Osteocyte (in vitro differentiated cells): ENCODE measurements around the gene SELENOH. TPM values are rescaled to one million over a fixed set of nuclear protein-coding genes. Genes with fewer than 3 reads are reported as not detected.
A peak's percentile ranks its signal among the peaks of the same experiment; 100 is the strongest.

Experiments
- DNase-seq: peaks from one replicate; pipeline ENCODE4 v3.0.0; 2021; ENCODE audit warnings: mixed read lengths; ENCODE audit not compliant: unreplicated experiment; ENCODE audit errors: extremely low spot score
- H3K27ac Mint-ChIP-seq: one replicate; pipeline ENCODE4 v1.8.0; 2021; ENCODE audit warnings: mild to moderate bottlenecking, mixed read lengths; ENCODE audit not compliant: unreplicated experiment
- H3K27me3 Mint-ChIP-seq: one replicate; pipeline ENCODE4 v1.8.0; 2021; ENCODE audit warnings: mixed read lengths; ENCODE audit not compliant: unreplicated experiment
- H3K36me3 Mint-ChIP-seq: one replicate; pipeline ENCODE4 v1.8.0; 2021; ENCODE audit warnings: mixed read lengths; ENCODE audit not compliant: unreplicated experiment
- H3K4me1 Mint-ChIP-seq: one replicate; pipeline ENCODE4 v1.8.0; 2021; ENCODE audit warnings: mixed read lengths; ENCODE audit not compliant: unreplicated experiment
- H3K4me3 Mint-ChIP-seq: one replicate; pipeline ENCODE4 v1.8.0; 2021; ENCODE audit warnings: mild to moderate bottlenecking, moderate library complexity, mixed read lengths; ENCODE audit not compliant: unreplicated experiment
- H3K9me3 Mint-ChIP-seq: one replicate; pipeline ENCODE4 v1.8.0; 2021; ENCODE audit warnings: mixed read lengths; ENCODE audit not compliant: unreplicated experiment
- long read RNA-seq: library from polyadenylated mRNA; unstranded; transcript quantifications from one replicate; pipeline ENCODE4 v2.0.0, GENCODE V29; 2021
- total RNA-seq: library from RNA; stranded (reverse); gene quantifications from 2 replicates; pipeline ENCODE4 v1.2.1, GENCODE V29; 2021
- TF ChIP-seq, protein P1 (sequence below): fragments of 200-600 bp; sonication (generic); IDR thresholded peaks from 2 replicates; pipeline ENCODE4 v1.5.0; 2021; ENCODE audit warnings: antibody characterized with exemption, mild to moderate bottlenecking, moderate library complexity

The SELENOH gene, protein sequence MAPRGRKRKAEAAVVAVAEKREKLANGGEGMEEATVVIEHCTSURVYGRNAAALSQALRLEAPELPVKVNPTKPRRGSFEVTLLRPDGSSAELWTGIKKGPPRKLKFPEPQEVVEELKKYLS
- total RNA-seq: 103 and 122 TPM in 2 replicates
- long read RNA-seq, transcript SELENOH-203 (2 exons, 1,454 nt): minor isoform, 6 of 39 reads
- long read RNA-seq, transcript SELENOH-204 (4 exons, 818 nt): major isoform, 23 of 39 reads
- long read RNA-seq, transcript SELENOH-201 (3 exons, 833 nt): minor isoform, 7 of 39 reads
- long read RNA-seq, partial matches to known transcripts: 0 of 39 reads
- long read RNA-seq, other reads (novel, unspliced or antisense): 1 of 39 reads

- Mint-ChIP-seq H3K27ac (peak within 1 kb of the TSS; percentile 95), H3K9me3 (no peaks in the 10 kb centered on the region), H3K27me3 (no peaks in the 10 kb centered on the region), H3K36me3 (peaks cover 28% of the 10 kb centered on the region), H3K4me1 (peaks cover 20% of the 10 kb centered on the region), H3K4me3 (peak within 1 kb of the TSS; percentile 93)
- DNase-seq: peak; percentile 98
- TF ChIP-seq, protein P1, sequence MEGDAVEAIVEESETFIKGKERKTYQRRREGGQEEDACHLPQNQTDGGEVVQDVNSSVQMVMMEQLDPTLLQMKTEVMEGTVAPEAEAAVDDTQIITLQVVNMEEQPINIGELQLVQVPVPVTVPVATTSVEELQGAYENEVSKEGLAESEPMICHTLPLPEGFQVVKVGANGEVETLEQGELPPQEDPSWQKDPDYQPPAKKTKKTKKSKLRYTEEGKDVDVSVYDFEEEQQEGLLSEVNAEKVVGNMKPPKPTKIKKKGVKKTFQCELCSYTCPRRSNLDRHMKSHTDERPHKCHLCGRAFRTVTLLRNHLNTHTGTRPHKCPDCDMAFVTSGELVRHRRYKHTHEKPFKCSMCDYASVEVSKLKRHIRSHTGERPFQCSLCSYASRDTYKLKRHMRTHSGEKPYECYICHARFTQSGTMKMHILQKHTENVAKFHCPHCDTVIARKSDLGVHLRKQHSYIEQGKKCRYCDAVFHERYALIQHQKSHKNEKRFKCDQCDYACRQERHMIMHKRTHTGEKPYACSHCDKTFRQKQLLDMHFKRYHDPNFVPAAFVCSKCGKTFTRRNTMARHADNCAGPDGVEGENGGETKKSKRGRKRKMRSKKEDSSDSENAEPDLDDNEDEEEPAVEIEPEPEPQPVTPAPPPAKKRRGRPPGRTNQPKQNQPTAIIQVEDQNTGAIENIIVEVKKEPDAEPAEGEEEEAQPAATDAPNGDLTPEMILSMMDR: no peak
Observed at GRCh38 chr11:57741132-57742086, at the start of gene SELENOH. Gene SELENOH (plus strand): TSS chr11:57741491. CDS start chr11:57741596, 105 bp downstream.

DNA sequence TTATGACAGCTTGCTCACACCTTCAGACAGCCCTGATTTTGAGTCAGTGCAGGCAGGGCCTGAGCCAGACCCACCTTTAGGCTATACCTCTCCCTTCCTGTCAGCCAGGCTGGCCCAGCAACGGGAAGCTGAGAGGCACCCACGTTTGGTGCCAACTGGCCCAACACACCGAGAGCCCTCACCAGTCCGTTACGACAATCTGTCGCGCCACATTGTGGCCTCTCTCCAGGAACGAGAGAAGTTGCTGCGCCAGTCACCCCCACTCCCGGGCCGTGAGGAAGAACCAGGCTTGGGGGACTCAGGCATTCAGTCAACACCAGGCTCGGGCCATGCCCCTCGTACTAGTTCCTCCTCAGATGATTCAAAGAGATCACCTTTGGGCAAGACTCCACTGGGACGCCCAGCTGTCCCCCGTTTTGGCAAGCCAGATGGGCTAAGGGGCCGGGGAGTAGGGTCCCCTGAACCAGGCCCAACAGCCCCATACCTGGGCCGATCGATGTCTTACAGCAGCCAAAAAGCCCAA, 42.4 kb upstream of the SELENOH start:
- H3K27ac Mint-ChIP-seq: no peak overlapping the region
- H3K27me3 Mint-ChIP-seq: no peaks in the 10 kb centered on the region
- H3K9me3 Mint-ChIP-seq: no peaks in the 10 kb centered on the region
- peaks cover 49% of the 10 kb centered on the region for H3K36me3 Mint-ChIP-seq
- no peaks in the 10 kb centered on the region for H3K4me1 Mint-ChIP-seq
- no peak overlapping the region for H3K4me3 Mint-ChIP-seq
- DNase-seq: no peak
- TF ChIP-seq, protein P1: no peak

DNA sequence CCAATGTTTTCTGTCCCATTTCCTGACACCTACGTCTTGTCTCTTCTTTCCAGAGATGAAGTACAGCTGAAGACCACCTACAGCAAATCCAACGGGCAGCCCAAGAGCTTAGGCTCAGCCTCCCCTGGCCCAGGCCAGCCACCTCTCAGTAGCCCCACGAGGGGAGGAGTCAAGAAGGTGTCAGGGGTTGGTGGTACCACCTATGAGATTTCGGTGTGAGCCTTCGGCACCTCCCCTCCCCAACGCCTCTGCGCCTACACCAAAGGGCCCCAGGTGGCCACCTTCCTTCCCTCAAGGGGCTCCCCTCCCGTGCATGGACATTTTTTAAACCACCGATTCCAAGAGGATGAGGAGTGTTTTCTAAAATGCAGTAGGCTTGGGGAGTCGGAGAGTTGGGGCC, 41.5 kb upstream of the SELENOH start:
- Mint-ChIP-seq H3K36me3 (peaks cover 57% of the 10 kb centered on the region), H3K27me3 (no peaks in the 10 kb centered on the region), H3K9me3 (no peaks in the 10 kb centered on the region), H3K4me3 (no peak overlapping the region), H3K4me1 (no peaks in the 10 kb centered on the region), H3K27ac (no peak overlapping the region)
- no peak for DNase-seq
- TF ChIP-seq, protein P1: no peak

DNA sequence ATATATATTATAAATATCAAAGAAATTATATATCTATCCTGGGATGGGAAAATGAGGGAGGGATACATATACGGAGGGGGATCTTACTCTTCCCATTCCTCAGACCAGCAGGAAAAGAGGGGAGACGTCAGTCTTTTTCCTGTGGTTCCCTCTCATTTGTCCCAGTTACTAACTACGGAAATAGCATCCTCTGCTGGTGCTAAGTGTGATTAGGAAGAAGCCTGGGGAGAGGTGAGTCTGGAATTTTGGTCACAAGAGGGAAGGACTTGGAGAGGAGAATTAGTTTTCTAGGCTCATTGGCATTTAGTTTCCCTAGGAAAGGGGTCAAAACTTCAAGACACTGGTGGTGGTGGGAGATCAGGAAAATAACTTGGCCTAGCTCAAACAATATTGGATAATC, 40.9 kb upstream of the SELENOH start:
- DNase-seq: no peak
- Mint-ChIP-seq H3K9me3 (no peaks in the 10 kb centered on the region), H3K27ac (no peak overlapping the region), H3K27me3 (no peaks in the 10 kb centered on the region), H3K4me3 (no peak overlapping the region), H3K36me3 (peaks cover 54% of the 10 kb centered on the region), H3K4me1 (no peaks in the 10 kb centered on the region)
- TF ChIP-seq, protein P1: no peak
